GM12874 (cell line): ENCODE data around the gene TRPM2.
A peak's percentile ranks its signal among the peaks of the same experiment; 100 is the strongest.

Experiments used
- CTCF ChIP-seq: IDR thresholded peaks from 2 replicates; pipeline ENCODE4 v1.5.1; 2011; ENCODE audit warnings: low read depth, mild to moderate bottlenecking, control low read depth, low read length, moderate library complexity; ENCODE audit not compliant: insufficient read depth

TRPM2 gene

GRCh38 chr21:44375761-44376241 lies 22.4 kb downstream of the TRPM2 start:
- no peak for TF ChIP-seq CTCF

- no peak for TF ChIP-seq CTCF
Observed at GRCh38 chr21:44376606-44377005, 23.2 kb downstream of the TRPM2 start.

- TF ChIP-seq CTCF = 0 out of 2 replicates have a peak, but pooled peaks have one; percentile 14
Observed at GRCh38 chr21:44377201-44377921, 23.9 kb downstream of the TRPM2 start.

GRCh38 chr21:44377922-44378645 lies 24.7 kb downstream of the TRPM2 start:
- no peak for TF ChIP-seq CTCF

- no peak for TF ChIP-seq CTCF
Observed at GRCh38 chr21:44378646-44379514, 25.5 kb downstream of the TRPM2 start.

- TF ChIP-seq CTCF = no peak
Observed at GRCh38 chr21:44379515-44379848, 26.1 kb downstream of the TRPM2 start.
